ENCODE results near the gene FBRSL1.

The FBRSL1 gene

DNA sequence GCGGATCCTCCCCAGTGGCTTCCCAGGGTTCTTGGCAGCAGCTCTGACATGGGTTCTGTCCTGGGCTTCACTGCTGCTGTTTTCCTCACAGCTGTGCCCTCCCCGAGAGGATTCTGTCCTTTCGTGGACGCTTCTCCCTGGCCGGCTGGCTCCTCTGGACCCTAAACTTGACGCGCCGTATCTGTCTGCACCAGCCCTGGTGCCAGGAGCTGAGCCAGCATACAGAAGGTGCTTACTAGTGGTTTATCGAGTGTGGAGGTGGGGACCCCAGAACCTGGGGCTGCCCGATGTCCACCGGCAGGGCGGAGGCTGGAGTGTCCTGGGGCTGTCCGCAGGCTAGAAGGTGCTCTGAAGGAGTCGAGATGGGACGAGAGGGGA lies 17.2 kb downstream of the FBRSL1 start:
- TF ChIP-seq, protein P1, sequence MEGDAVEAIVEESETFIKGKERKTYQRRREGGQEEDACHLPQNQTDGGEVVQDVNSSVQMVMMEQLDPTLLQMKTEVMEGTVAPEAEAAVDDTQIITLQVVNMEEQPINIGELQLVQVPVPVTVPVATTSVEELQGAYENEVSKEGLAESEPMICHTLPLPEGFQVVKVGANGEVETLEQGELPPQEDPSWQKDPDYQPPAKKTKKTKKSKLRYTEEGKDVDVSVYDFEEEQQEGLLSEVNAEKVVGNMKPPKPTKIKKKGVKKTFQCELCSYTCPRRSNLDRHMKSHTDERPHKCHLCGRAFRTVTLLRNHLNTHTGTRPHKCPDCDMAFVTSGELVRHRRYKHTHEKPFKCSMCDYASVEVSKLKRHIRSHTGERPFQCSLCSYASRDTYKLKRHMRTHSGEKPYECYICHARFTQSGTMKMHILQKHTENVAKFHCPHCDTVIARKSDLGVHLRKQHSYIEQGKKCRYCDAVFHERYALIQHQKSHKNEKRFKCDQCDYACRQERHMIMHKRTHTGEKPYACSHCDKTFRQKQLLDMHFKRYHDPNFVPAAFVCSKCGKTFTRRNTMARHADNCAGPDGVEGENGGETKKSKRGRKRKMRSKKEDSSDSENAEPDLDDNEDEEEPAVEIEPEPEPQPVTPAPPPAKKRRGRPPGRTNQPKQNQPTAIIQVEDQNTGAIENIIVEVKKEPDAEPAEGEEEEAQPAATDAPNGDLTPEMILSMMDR (IDR thresholded peaks at IDR 0.05; ENCODE audit: low read depth, low read length) = no peak
- 0 out of 2 replicates have a peak overlapping the region, but pooled peaks have one; percentile 14 for H3K4me3 ChIP-seq (ENCODE audit: low read depth, low read length)

DNA sequence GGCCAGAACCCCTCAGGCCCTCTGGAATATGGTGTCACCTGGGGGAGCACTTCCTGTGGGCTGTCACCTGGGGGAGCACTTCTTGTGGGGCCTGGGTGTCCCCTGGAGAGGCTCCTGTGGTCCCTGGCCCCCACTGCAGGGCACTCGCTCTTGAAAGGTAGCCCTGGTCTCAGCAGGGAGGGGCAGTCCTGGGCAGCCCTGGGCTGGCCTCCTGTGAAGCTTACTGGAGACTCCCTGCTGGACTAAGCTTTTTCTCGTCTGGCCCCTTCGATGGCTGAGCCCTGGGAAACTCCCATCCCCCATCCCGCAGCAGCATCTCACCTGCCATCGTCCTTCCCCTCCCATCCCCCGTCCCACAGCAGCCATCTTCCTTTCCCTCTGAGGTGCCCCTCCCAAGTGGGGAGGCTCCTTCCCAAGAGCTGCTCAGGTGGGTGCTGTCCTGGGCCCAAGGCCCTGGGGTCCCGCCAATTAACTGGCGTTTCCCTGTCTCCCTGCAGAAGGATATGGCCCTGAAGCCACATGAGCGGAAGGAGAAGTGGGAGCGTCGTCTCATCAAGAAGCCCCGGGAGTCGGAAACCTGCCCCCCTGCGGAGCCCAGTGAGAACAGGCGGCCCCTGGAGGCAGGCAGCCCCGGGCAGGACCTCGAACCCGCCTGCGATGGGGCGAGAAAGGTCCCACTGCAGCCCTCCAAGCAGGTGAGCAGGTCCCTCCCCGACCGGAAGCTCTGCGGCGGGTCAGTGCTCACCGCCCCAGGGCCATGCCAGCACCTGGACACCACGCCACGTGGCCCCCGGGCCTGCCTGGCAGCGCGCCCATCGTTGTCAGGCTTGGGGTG lies 17.9 kb downstream of the FBRSL1 start:
- no peak overlapping the region for H3K4me3 ChIP-seq (ENCODE audit: low read depth, low read length)

DNA sequence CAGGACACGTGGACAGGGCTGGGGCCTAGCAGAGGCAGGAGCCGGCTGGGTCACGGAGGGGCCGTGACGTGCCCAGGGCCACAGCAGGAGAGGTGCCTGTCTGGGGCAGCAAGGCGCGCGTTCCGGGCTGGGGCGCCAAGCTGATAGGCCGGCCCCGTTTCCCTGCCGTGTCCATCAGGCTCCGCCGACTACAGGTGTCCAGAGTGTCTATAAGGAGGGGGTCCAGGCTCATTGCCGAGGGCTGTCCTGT lies 18.5 kb downstream of the FBRSL1 start:
- H3K4me3 ChIP-seq (ENCODE audit: low read depth, low read length) = no peak overlapping the region
- TF ChIP-seq, protein P1 (IDR thresholded peaks at IDR 0.05; ENCODE audit: low read depth, low read length) = no peak

More for the DNA sequence above, 17.9 kb downstream of the FBRSL1 start:
- TF ChIP-seq, protein P1 (IDR thresholded peaks at IDR 0.05; ENCODE audit: low read depth, low read length) = no peak

DNA sequence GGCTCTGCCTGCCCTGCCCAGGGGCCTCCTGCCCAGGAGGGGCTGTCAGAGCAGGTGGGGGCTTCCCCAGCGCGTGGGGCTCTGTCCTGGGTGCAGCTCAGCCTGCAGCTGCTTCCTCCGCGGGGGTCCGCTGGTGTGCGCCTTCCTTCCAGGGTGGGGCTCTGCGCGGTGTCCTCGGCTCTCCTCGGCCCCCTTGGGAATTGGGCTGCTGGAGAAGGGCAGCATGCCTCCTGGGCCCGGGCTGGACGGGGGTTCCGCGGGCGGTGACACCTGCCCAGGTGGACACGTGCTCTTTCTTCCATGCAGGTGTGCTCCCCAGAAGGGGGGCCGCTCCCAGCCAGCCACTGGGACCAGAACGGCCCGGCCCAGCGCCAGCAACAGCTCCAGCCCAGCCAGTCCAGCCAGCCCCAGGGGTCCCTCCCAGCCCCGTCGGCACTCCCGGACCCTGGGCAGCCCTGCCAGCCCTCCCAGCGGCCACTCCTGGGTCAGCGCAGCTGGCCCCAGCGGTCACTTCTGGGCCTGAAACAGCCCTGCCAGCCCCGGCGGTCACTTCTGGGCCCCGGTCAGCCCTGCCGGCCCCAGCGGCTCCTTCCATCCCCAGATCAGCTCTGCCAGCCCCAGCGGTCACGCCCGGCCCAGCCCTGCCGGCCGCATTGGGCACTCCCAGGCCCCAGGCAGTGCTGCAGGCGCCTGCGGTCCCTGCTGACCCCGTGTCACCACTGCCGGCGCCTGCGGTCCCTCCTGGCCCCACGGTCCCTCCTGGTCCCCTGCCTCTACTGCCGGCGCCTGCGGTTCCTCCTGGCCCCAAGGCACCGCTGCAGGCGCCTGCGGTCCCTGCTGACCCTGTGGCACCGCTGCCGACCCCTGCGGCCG lies 19.1 kb downstream of the FBRSL1 start:
- TF ChIP-seq, protein P1 (IDR thresholded peaks at IDR 0.05; ENCODE audit: low read depth, low read length) = no peak

DNA sequence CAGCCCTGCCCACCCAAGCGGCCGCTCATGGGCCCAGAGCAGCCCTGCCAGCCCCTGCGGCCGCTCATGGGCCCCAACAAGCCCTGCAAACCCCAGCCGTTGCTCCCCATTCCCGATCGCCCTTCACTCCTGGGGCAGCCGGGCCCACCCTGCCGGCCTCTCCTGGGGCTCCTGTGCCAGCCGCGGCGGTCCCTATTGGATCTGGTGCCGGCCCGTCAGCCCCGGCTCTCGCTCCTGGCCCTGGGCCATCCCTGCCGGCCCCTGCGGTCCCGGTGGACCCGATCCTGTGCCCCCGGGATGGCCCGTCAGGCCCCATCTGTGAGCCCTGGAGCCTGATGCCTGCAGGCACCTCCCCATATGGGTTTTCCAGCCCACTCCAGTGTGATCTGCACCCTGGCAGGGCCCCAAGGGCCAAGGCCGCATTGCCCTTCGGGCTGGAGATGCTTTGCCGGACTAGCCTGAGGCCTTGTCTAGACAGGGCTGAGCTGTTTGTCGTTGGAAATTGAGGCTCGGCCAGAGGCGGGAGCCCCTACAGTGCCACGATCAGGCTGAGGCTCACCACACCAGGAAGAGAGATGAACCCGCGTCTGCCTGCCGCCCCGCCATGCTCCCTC lies 20.3 kb downstream of the FBRSL1 start:
- TF ChIP-seq, protein P1 (IDR thresholded peaks at IDR 0.05; ENCODE audit: low read depth, low read length) = no peak
- no peak overlapping the region for H3K4me3 ChIP-seq (ENCODE audit: low read depth, low read length)

More for the DNA sequence above, 19.1 kb downstream of the FBRSL1 start:
- no peak overlapping the region for H3K4me3 ChIP-seq (ENCODE audit: low read depth, low read length)

DNA sequence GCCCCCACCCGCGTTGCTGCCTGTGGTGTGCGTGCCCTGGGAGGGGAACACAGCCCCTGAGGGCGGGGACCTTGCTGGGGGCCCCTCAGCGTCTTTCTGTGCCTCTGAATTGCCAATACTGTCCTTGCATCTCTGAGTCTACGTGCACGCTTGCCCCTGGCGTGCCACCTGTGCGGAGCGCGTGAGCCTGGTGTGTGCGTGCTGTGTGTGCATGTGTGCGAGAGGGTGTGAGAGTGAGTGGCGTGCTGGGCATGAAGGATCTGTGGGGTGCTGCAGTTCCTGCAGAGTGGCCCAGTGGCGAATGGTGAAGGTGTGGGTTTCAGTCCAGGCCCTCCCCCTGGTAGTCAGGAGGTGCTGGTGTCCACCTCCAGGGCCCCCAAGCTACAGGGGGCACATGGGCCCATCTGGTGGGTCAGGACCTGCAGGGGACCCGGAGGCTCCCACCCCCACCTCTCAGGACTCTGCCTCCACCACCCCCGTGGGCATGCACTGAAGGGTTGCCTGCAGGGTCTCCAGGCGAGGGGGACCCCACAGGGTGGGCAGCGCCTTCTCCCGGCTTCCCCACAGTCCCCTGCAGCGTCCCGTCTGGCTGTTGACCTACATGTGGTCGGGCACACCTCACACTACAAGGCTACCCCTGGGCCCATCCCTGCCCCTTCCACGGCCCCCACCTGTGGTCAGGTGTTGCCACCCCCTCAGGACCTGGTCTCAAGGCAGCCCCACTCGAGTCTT lies 21.0 kb downstream of the FBRSL1 start:
- no peak overlapping the region for H3K4me3 ChIP-seq (ENCODE audit: low read depth, low read length)
- TF ChIP-seq, protein P1 (IDR thresholded peaks at IDR 0.05; ENCODE audit: low read depth, low read length) = no peak

Measured in WI38 (cell line).